A549 (cell line): ENCODE results near the gene LDLRAD3. TPM values are rescaled to one million over a fixed set of nuclear protein-coding genes. Genes with fewer than 3 reads are reported as not detected.

Experiments used
- ATAC-seq, 2 experiments: fragments of 200-7000 bp in 1 of 2; fragments of >200 bp in 1 of 2; cut with Nextera tagmentation in 1 of 2; cut with Tn5 transposase in 1 of 2; 3 replicates each; pipeline versions ENCODE4 v1.8.0 to v1.9.1; 2018 to 2020; ENCODE audit warnings: mild to moderate bottlenecking in 1 of 2, moderate library complexity in 1 of 2
- CTCF ChIA-PET: fragments of 300-600 bp; sonication (Branson Sonifier 250); formaldehyde crosslinking; extraction: SDS; loops from one replicate; lab custom pipeline; 2021; ENCODE audit warnings: antibody characterized with exemption, inconsistent platforms; lab: Yijun Ruan, JAX
- POLR2A ChIA-PET: fragments of 350-600 bp; formaldehyde crosslinking; extraction: SDS; loops from one replicate; lab custom pipeline; 2021; ENCODE audit warnings: antibody characterized with exemption, inconsistent platforms; lab: Yijun Ruan, JAX
- DNase-seq, 2 experiments: peaks; one replicate each; pipeline versions ENCODE4 v3.0.0 to v3.0.0-alpha.2; 2011 to 2016; ENCODE audit warnings: low read depth in 1 of 2, low spot score in 1 of 2
- FAIRE-seq: peaks from 2 replicates; lab custom pipeline; 2011; peaks lifted over from hg19 to GRCh38; lab: Jason Lieb, UNC
- H3K27ac ChIP-seq, 2 experiments: fragments of >200 bp; sonication (Bioruptor Twin); formaldehyde crosslinking; 3 replicates each; pipeline ENCODE4 v1.5.1; 2016 to 2017
- H3K4me1 ChIP-seq: fragments of >200 bp; sonication (Bioruptor Twin); formaldehyde crosslinking; 3 replicates; pipeline ENCODE4 v1.6.1; 2016
- H3K4me2 ChIP-seq: fragments of >200 bp; sonication (Bioruptor Twin); formaldehyde crosslinking; 3 replicates; pipeline ENCODE4 v1.6.1; 2016
- H3K4me3 ChIP-seq: fragments of >200 bp; sonication (Bioruptor Twin); formaldehyde crosslinking; 3 replicates; pipeline ENCODE4 v1.5.1; 2016
- H3K9me3 ChIP-seq: fragments of >200 bp; sonication (Bioruptor Twin); formaldehyde crosslinking; 3 replicates; pipeline ENCODE4 v1.6.1; 2016
- CHD4 ChIP-seq: fragments of 200-600 bp; sonication (generic); IDR thresholded peaks from 2 replicates; pipeline ENCODE4 v1.6.1; 2016; ENCODE audit warnings: antibody characterized with exemption, mild to moderate bottlenecking, borderline replicate concordance
- CTCF ChIP-seq: fragments of >200 bp; sonication (Bioruptor Twin); formaldehyde crosslinking; IDR thresholded peaks from 3 replicates; pipeline ENCODE4 v1.5.1; 2016
- EP300 ChIP-seq, 2 experiments: fragments of >200 bp; sonication (Bioruptor Twin); formaldehyde crosslinking; IDR thresholded peaks; 2 replicates in 1 of 2; 3 replicates in 1 of 2; pipeline ENCODE4 v1.6.1; 2016 to 2017
- ESRRA ChIP-seq: fragments of 150-350 bp; IDR thresholded peaks from 2 replicates; pipeline ENCODE4 v1.6.1; 2014; ENCODE audit warnings: mild to moderate bottlenecking, low read length, borderline replicate concordance
- FOSB ChIP-seq: fragments of 250-450 bp; sonication (Bioruptor Pico); IDR thresholded peaks from 2 replicates; pipeline ENCODE4 v1.5.0; 2020; ENCODE audit warnings: mild to moderate bottlenecking, moderate library complexity
- HDAC2 ChIP-seq: fragments of 200-600 bp; sonication (generic); IDR thresholded peaks from 2 replicates; pipeline ENCODE4 v1.6.1; 2016
- HEYL ChIP-seq: fragments of 250-450 bp; sonication (Bioruptor Pico); IDR thresholded peaks from 2 replicates; pipeline ENCODE4 v1.8.0; 2021; ENCODE audit warnings: mild to moderate bottlenecking, moderate library complexity
- HMGXB4 ChIP-seq: fragments of 250-450 bp; sonication (Bioruptor Pico); IDR thresholded peaks from 2 replicates; pipeline ENCODE4 v1.5.0; 2021; ENCODE audit warnings: mild to moderate bottlenecking, moderate library complexity, borderline replicate concordance
- HOXA7 ChIP-seq: fragments of 250-450 bp; sonication (Bioruptor Pico); IDR thresholded peaks from 2 replicates; pipeline ENCODE4 v1.5.0; 2020; ENCODE audit warnings: mild to moderate bottlenecking, moderate library complexity
- HOXB5 ChIP-seq: fragments of 250-450 bp; sonication (Bioruptor Pico); IDR thresholded peaks from 2 replicates; pipeline ENCODE4 v1.5.0; 2020; ENCODE audit warnings: mild to moderate bottlenecking, moderate library complexity
- JUN ChIP-seq, 2 experiments: fragments of >200 bp; sonication (Bioruptor Twin); formaldehyde crosslinking; IDR thresholded peaks; 2 replicates in 1 of 2; 3 replicates in 1 of 2; pipeline ENCODE4 v1.6.1; 2016 to 2017
- KDM1A ChIP-seq: fragments of 200-600 bp; sonication (generic); IDR thresholded peaks from 2 replicates; pipeline ENCODE4 v1.6.1; 2016; ENCODE audit warnings: low read depth, mild to moderate bottlenecking
- KDM5A ChIP-seq: fragments of 200-600 bp; sonication (generic); IDR thresholded peaks from 2 replicates; pipeline ENCODE4 v1.6.1; 2016; ENCODE audit warnings: antibody characterized with exemption, mild to moderate bottlenecking
- MYC ChIP-seq: IDR thresholded peaks from 2 replicates; pipeline ENCODE4 v1.6.1; 2012; ENCODE audit warnings: mild to moderate bottlenecking, inconsistent platforms, low read length, improper control_type of control experiment, borderline replicate concordance
- NR3C1 ChIP-seq: fragments of >200 bp; sonication (Bioruptor Twin); formaldehyde crosslinking; IDR thresholded peaks from 3 replicates; pipeline ENCODE4 v1.6.1; 2017
- POLR2AphosphoS2 ChIP-seq: conservative IDR thresholded peaks from 2 replicates; pipeline ENCODE4 v1.6.1; 2012; ENCODE audit warnings: low read length, improper control_type of control experiment, inconsistent platforms
- RAD21 ChIP-seq, 2 experiments: fragments of >200 bp in 1 of 2; sonication (Bioruptor Twin) in 1 of 2; formaldehyde crosslinking in 1 of 2; IDR thresholded peaks in 1 of 2; conservative IDR thresholded peaks in 1 of 2; 2 replicates in 1 of 2; 3 replicates in 1 of 2; pipeline ENCODE4 v1.6.1; 2012 to 2018; ENCODE audit warnings: inconsistent platforms in 1 of 2
- RFX5 ChIP-seq: fragments of 450-650 bp; IDR thresholded peaks from 2 replicates; pipeline ENCODE4 v1.7.1; 2014; ENCODE audit warnings: antibody characterized with exemption, mild to moderate bottlenecking, moderate library complexity
- SMC3 ChIP-seq: fragments of >200 bp; sonication (Bioruptor Twin); formaldehyde crosslinking; IDR thresholded peaks from 3 replicates; pipeline ENCODE4 v1.6.1; 2018; ENCODE audit warnings: inconsistent platforms
- ZC3H11A ChIP-seq: fragments of 450-650 bp; IDR thresholded peaks from 2 replicates; pipeline ENCODE4 v1.6.1; 2014; ENCODE audit warnings: antibody characterized with exemption, mild to moderate bottlenecking
- ZFP36 ChIP-seq: fragments of 450-650 bp; IDR thresholded peaks from 2 replicates; pipeline ENCODE4 v1.6.1; 2014; ENCODE audit warnings: borderline replicate concordance; ENCODE audit not compliant: partially characterized antibody
- WGBS: methylation state at CpG from one replicate; pipeline ENCODE4 v1.1.6; 2017; ENCODE audit errors: missing lambda C conversion rate; 5-methylcytosine and 5-hydroxymethylcytosine counted together
- polyA plus RNA-seq, 4 experiments: library from polyadenylated mRNA; depleted of rRNA in 3 of 4; stranded (reverse); fragments of >200 nt; fragmentation: RNase III in 1 of 4; extraction: RNeasy Plus Mini Kit Qiagen cat#74134 plus additional on column Dnase treatment in 1 of 4; gene quantifications; 2 replicates in 3 of 4; 3 replicates in 1 of 4; pipeline ENCODE4 v1.2.3, GENCODE V29; 2011 to 2017

LDLRAD3 gene
- polyA plus RNA-seq, 2 of the 4 experiments (the other 2 are of a cell fraction) = 10.5 to 13.2 TPM

GRCh38 chr11:36165621-36166397 is 221.9 kb downstream of the LDLRAD3 start:
- no peak overlapping the region for H3K4me2 ChIP-seq
- peaks cover 7% of the 10 kb centered on the region; the same call in 1 of the 3 replicates for H3K4me1 ChIP-seq
- H3K9me3 ChIP-seq = no peaks in the 10 kb centered on the region
- CTCF ChIA-PET = interaction anchor here (0.6 to 2.8 kb wide), 3 partner anchors 14 to 344 kb away, joined by 3 to 6 read pairs (median 3); no protein-coding TSS in a partner anchor
- ATAC-seq (no peak), DNase-seq (no peak), FAIRE-seq (no peak)
- 79% methylated on average over 3 of the region's 3 CpGs for WGBS
- H3K4me3 ChIP-seq = no peak overlapping the region
- POLR2A ChIA-PET = no interaction called here
- no peak overlapping the region for H3K27ac ChIP-seq
- TF ChIP-seq HOXA7 (CRISPR knock-in tag) = no peak
- TF ChIP-seq KDM1A = no peak
- TF ChIP-seq ESRRA = no peak
- TF ChIP-seq EP300 (IDR thresholded peaks at IDR 0.05) = no peak
- no peak for TF ChIP-seq CHD4
- no peak for TF ChIP-seq HOXB5
- TF ChIP-seq HEYL (CRISPR knock-in tag) = no peak
- no peak for TF ChIP-seq CTCF
- TF ChIP-seq HMGXB4 (CRISPR knock-in tag) = no peak
- TF ChIP-seq ZFP36 = no peak
- TF ChIP-seq JUN (IDR thresholded peaks at IDR 0.05) = no peak
- no peak for TF ChIP-seq NR3C1
- TF ChIP-seq FOSB (CRISPR knock-in tag) = no peak

GRCh38 chr11:36167073-36167472 is 223.2 kb downstream of the LDLRAD3 start:
- DNase-seq (no peak), FAIRE-seq (no peak), ATAC-seq (no peak)
- H3K4me2 ChIP-seq = no peak overlapping the region
- H3K27ac ChIP-seq = no peak overlapping the region
- H3K4me1 ChIP-seq = peaks cover 7% of the 10 kb centered on the region; the same call in 1 of the 3 replicates
- POLR2A ChIA-PET = no interaction called here
- H3K4me3 ChIP-seq = no peak overlapping the region
- WGBS = 90% methylated on average over 4 of the region's 4 CpGs
- CTCF ChIA-PET = interaction anchor here (1.2 to 2.8 kb wide), 2 partner anchors 36 to 345 kb away, joined by 3 to 6 read pairs; no protein-coding TSS in a partner anchor
- no peak for TF ChIP-seq RAD21 (conservative IDR thresholded peaks at IDR 0.05 in 1 of 2, IDR thresholded peaks at IDR 0.05 in 1 of 2)
- no peak for TF ChIP-seq KDM5A
- TF ChIP-seq, all 56 proteins: peak for 0
- no peaks in the 10 kb centered on the region for H3K9me3 ChIP-seq

- TF ChIP-seq CHD4 = no peak
- TF ChIP-seq SMC3 = no peak
- TF ChIP-seq ZC3H11A = no peak
- TF ChIP-seq NR3C1 = no peak
- no peak for TF ChIP-seq RFX5
- no peak for TF ChIP-seq HDAC2
- TF ChIP-seq POLR2AphosphoS2 = no peak
- TF ChIP-seq MYC = no peak
These were observed 223.9 kb downstream of the LDLRAD3 start for GRCh38 chr11:36167729-36168128.

More at GRCh38 chr11:36167729-36168128, 223.9 kb downstream of the LDLRAD3 start:
- ATAC-seq (no peak), FAIRE-seq (no peak), DNase-seq (no peak)
- WGBS = 85% methylated on average over 6 of the region's 6 CpGs
- no peak overlapping the region for H3K4me2 ChIP-seq
- peaks cover 7% of the 10 kb centered on the region; the same call in 1 of the 3 replicates for H3K4me1 ChIP-seq
- H3K9me3 ChIP-seq = no peaks in the 10 kb centered on the region
- no peak overlapping the region for H3K4me3 ChIP-seq
- ChIA-PET POLR2A (no interaction called here), CTCF (interaction anchor here (1.2 to 2.8 kb wide), 2 partner anchors 36 to 346 kb away, joined by 3 to 6 read pairs; no protein-coding TSS in a partner anchor)
- H3K27ac ChIP-seq = no peak overlapping the region
